Measurements from ENCODE around the gene PAFAH1B1. TPM values are rescaled to one million over a fixed set of nuclear protein-coding genes. Genes with fewer than 3 reads are reported as not detected.
A peak's percentile ranks its signal among the peaks of the same experiment; 100 is the strongest.

Gene PAFAH1B1
- total and polyA plus RNA-seq, 7 donors: 35.4 to 139 (median 97.6) TPM

DNA sequence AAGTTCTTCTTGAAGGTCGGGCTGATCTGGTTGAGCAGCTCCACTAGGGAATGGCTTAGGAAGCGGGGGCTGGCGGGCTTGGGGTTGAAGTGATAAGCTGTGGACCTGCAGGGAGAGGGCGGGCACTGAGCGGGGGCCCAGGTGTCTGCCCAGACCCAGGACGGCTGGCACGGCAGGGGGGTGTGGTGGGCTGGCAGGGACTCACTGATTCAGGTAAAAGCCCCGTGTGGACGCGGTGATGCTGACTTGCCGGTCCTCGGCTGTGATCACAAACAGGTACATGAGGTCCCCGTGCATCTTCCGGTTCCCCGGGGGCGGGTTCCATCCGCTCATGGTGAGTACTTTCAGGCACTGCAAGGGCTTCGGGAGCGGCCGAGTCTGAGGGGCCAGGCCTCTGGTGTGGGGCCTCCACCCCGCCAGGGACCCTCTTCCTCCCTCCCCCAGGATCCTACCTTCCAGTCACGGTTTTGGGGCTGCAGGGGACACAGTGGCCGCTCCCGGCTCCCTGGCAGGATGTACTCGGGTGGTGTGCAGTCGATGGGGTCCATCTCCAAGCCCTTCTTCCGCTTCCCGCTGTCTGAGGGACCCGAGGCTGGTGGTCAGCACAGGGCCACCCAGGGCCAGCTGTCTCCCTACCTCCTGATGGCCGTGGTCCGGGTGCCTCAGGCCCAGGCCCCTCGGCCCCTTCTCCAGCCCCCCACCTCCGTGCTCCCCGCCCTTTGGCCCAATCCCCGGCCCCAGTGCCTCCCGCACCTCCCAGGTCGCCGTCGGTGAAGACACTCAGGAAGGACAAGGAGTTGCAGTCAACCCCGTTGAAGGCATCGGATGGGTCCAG is 107.9 kb downstream of the PAFAH1B1 start:
- peak overlapping the region; percentile 7 to 53 (median 32) for H3K27ac ChIP-seq
- no peaks in the 10 kb centered on the region for H3K9me3 ChIP-seq
- H3K4me3 ChIP-seq: no peak overlapping the region
- peak; percentile 62 for DNase-seq
- WGBS, 2 donors: 95% methylated on average over 41 of the region's 41 CpGs
- TF ChIP-seq POLR2A (IDR thresholded peaks at IDR 0.05) (no peak), EP300 (IDR thresholded peaks at IDR 0.05) (no peak), POLR2AphosphoS5 (IDR thresholded peaks at IDR 0.05) (no peak)
- TF ChIP-seq, protein P1, sequence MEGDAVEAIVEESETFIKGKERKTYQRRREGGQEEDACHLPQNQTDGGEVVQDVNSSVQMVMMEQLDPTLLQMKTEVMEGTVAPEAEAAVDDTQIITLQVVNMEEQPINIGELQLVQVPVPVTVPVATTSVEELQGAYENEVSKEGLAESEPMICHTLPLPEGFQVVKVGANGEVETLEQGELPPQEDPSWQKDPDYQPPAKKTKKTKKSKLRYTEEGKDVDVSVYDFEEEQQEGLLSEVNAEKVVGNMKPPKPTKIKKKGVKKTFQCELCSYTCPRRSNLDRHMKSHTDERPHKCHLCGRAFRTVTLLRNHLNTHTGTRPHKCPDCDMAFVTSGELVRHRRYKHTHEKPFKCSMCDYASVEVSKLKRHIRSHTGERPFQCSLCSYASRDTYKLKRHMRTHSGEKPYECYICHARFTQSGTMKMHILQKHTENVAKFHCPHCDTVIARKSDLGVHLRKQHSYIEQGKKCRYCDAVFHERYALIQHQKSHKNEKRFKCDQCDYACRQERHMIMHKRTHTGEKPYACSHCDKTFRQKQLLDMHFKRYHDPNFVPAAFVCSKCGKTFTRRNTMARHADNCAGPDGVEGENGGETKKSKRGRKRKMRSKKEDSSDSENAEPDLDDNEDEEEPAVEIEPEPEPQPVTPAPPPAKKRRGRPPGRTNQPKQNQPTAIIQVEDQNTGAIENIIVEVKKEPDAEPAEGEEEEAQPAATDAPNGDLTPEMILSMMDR (IDR thresholded peaks at IDR 0.05): no peak
- H3K36me3 ChIP-seq: peaks cover 39 to 79% (median 58%) of the 10 kb centered on the region in 4 donors
- H3K4me1 ChIP-seq: peaks cover 0 to 22% (median 6%) of the 10 kb centered on the region in 4 donors
- intact Hi-C loops (cut with DNase I): no loop called here
- H3K27me3 ChIP-seq: no peaks in the 10 kb centered on the region

DNA sequence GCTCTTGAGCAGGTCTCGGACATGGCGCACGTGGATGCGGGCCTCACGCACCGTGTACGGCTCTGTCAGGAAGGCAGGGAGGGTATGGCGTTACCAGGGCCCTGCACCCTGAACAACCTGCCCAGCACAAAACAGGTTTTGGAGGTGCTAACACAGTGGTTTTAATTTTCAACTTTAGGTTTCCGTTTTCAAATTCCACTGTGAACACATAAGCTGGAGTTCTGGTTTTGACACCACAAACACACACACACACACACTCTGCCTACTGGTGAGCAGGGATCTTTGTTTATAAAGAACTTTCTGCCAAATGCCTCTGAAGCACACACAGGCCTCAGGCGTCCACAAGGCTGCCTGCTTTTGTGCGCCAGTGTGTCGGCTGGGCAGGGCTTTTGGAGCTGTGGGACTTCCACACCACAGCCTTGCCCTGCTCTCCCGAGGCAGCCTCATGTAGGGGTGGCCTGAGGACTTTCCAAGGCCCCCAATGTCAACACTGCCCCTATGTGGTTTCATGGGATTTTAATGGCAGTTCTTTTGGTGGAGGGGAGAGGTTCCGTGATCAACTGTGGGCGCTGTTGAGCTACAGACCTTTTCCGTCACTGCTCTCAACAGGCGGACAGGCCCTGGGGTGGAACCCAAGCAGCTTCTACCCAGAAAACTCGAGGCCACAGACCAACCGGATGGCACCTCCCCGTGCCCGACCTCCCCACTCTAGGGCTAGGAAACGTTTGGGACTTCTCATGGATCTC is 108.7 kb downstream of the PAFAH1B1 start:
- DNase-seq: peak; percentile 59
- peaks cover 33 to 72% (median 51%) of the 10 kb centered on the region in 4 donors for H3K36me3 ChIP-seq
- H3K4me1 ChIP-seq: peaks cover 0 to 29% (median 11%) of the 10 kb centered on the region in 4 donors
- 91 to 93% methylated on average over 22 of the region's 22 CpGs for WGBS, 2 donors
- H3K27me3 ChIP-seq: no peaks in the 10 kb centered on the region
- intact Hi-C loops (cut with DNase I): no loop called here
- no peaks in the 10 kb centered on the region for H3K9me3 ChIP-seq
- H3K27ac ChIP-seq: peak overlapping the region; percentile 20 to 53 (median 34)
- no peak overlapping the region for H3K4me3 ChIP-seq
- TF ChIP-seq POLR2A (IDR thresholded peaks at IDR 0.05) (no peak), POLR2AphosphoS5 (IDR thresholded peaks at IDR 0.05) (no peak), EP300 (IDR thresholded peaks at IDR 0.05) (no peak)
- TF ChIP-seq, protein P1 (IDR thresholded peaks at IDR 0.05): no peak

DNA sequence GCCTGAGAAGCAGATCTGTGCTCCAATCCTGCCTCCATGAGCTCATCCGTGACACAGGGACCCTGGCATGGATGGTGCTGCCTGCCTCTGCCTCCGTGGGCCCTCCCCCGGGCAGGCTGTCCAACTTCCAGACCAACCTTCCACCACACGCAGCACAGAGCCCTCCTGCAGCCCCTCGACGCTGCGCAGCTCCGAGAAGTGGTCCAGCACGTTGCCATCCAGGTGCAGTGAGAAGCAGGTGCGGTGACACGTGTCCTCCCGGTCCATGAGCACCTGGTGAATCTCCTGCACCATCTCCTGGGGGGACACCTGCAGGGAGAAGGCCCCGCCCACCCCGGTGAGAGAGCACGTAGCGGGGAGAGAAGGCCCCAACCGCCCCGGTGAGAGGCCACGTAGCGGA is 109.7 kb downstream of the PAFAH1B1 start:
- WGBS, 2 donors: 91 to 96% methylated on average over 20 of the region's 20 CpGs
- Histone ChIP-seq H3K4me1 (peaks cover 0 to 40% (median 21%) of the 10 kb centered on the region in 4 donors), H3K4me3 (no peak overlapping the region), H3K27ac (no peak overlapping the region), H3K9me3 (no peaks in the 10 kb centered on the region), H3K27me3 (no peaks in the 10 kb centered on the region), H3K36me3 (peaks cover 33 to 61% (median 41%) of the 10 kb centered on the region in 4 donors)
- TF ChIP-seq POLR2AphosphoS5 (IDR thresholded peaks at IDR 0.05) (no peak), POLR2A (IDR thresholded peaks at IDR 0.05) (no peak)
- intact Hi-C loops (cut with DNase I): no loop called here
- peak; percentile 41 for DNase-seq

- no peaks in the 10 kb centered on the region for H3K9me3 ChIP-seq
- no peak for DNase-seq
- H3K27me3 ChIP-seq: no peaks in the 10 kb centered on the region
- intact Hi-C loops (cut with DNase I): no loop called here
- TF ChIP-seq POLR2A (IDR thresholded peaks at IDR 0.05) (no peak), EP300 (IDR thresholded peaks at IDR 0.05) (no peak)
- TF ChIP-seq, protein P1 (IDR thresholded peaks at IDR 0.05): no peak
- no peak overlapping the region for H3K4me3 ChIP-seq
- 94 to 96% methylated on average over 16 of the region's 16 CpGs for WGBS, 2 donors
- H3K27ac ChIP-seq: no peak overlapping the region
- peaks cover 0 to 44% (median 25%) of the 10 kb centered on the region in 4 donors for H3K4me1 ChIP-seq
- peaks cover 33 to 57% (median 37%) of the 10 kb centered on the region in 4 donors for H3K36me3 ChIP-seq
Measured at GRCh38 chr17:2703606-2704005, 110.2 kb downstream of the PAFAH1B1 start.
